Stimulated activated CD8-positive, alpha-beta memory T cell treated with anti-CD3 and anti-CD28 coated beads, Interleukin-12 subunit alpha, Interleukin-12 subunit beta, amount 100 ng/mL, for 4 hours (primary cell): ENCODE data around the gene THSD1.

ENCODE experiments used
- DNase-seq: peaks from one replicate; pipeline ENCODE4 v3.0.0-alpha.2; 2020; ENCODE audit warnings: low read depth

Gene THSD1, protein sequence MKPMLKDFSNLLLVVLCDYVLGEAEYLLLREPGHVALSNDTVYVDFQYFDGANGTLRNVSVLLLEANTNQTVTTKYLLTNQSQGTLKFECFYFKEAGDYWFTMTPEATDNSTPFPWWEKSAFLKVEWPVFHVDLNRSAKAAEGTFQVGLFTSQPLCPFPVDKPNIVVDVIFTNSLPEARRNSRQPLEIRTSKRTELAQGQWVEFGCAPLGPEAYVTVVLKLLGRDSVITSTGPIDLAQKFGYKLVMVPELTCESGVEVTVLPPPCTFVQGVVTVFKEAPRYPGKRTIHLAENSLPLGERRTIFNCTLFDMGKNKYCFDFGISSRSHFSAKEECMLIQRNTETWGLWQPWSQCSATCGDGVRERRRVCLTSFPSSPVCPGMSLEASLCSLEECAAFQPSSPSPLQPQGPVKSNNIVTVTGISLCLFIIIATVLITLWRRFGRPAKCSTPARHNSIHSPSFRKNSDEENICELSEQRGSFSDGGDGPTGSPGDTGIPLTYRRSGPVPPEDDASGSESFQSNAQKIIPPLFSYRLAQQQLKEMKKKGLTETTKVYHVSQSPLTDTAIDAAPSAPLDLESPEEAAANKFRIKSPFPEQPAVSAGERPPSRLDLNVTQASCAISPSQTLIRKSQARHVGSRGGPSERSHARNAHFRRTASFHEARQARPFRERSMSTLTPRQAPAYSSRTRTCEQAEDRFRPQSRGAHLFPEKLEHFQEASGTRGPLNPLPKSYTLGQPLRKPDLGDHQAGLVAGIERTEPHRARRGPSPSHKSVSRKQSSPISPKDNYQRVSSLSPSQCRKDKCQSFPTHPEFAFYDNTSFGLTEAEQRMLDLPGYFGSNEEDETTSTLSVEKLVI

GRCh38 chr13:52405767-52406494, at the start of gene THSD1:
THSD1 (minus strand) TSS chr13:52406172; CDS start chr13:52402600, 3,572 bp downstream.
- DNase-seq, result no peak

DNA sequence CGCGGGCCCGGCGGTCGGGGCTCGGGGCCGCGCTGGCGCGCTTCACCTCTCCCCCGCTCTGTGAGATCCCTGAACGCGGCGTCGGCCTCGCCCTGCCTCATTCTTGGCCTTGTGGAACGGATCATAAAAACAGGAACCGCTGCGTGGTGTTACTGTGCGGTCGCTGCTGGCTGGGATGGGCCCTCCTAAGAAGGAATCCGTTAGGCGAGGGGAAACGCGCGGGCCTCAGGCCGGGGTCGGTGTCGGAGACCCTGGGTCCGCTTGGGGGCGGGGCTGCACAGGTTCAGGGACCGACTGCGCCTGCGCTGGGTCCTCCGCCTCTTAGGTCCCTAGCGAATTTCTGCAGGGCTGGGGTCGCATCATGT, 49.7 kb upstream of the THSD1 start:
- DNase-seq, result peak; percentile 54

DNA sequence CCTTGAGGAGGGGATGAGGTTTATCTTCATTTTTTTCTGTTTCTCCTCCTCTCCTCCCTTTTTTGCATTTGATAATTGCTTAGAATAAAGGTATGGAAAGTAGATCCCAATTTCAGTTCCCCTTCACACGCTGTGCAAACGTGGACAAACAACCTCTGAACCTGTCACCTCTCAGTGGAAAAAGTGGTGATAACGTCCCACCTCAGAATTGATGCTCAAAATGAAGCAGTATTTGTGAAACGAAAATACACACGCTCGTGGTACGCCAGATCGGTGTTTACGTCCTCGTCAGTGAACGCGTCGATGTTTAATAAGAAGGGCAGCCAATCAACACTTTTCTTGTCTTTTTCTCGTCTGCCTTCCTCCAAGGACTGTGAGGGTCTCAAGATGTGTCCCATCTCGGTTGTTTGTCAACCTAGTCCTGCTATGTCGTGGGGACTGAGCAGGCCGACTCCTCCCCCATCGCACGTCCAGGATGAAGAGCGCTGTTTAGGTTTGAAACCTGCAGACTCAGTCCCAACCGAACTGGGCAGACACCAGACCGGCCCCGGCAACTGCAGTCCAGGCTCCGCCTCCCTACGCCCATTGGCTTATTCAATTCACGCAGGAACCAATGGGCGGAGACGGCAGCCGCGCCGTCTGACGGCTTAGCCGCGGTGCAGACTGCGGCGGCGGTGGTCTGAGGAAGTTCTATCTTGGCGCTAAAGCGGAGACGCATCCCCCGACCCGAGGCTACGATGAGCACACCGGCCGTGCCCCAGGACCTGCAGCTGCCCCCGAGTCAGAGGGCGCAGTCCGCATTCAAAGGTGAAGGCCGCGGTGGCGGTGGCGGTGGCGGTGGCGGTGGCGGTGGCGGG, 49.1 kb upstream of the THSD1 start, which contains the start of gene CKAP2:
CKAP2 (plus strand) TSS at position 659 of the 857 bp plus-strand sequence; CDS start at position 738, 79 bp downstream.
- DNase-seq, result peak; percentile 85

GRCh38 chr13:52454459-52454819, 48.5 kb upstream of the THSD1 start:
- no peak for DNase-seq

DNA sequence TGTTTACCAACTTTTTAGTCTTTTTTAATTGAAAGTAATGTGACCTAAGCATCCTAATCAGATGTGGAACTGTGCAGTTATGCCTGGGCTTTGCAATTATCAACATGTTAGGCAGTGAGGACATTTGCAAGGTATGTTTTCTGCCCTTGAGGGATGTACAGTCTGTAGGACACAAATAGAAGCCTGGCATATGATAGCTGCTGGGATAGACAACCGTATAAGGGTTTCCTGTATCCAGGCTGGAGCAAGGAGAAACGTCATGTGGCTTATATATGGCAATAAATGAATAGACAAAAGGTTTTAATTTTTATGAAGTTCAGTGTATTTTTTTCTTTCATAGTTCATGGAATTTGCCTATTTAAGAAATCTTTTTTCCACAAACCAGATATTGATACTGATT, 46.5 kb upstream of the THSD1 start:
- DNase-seq, result no peak

GRCh38 chr13:52451135-52451804, 45.3 kb upstream of the THSD1 start:
- no peak for DNase-seq

DNA sequence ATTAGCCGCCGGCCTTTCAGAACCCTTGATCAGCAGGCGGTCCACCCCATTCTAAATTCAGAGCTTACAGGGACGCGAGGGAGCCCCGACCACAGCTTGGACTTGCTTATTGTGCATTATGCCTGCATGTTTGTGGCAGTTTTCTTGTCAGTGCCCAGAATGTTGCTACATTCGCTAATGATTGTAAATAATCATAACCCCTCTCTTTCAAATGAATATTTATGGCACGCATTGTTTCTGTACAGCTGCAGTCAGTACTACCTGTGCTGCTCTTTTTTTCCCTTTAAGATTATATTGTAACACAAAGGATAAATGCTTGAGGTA, 44.8 kb upstream of the THSD1 start:
- no peak for DNase-seq

- peak; percentile 92 for DNase-seq
Measured at GRCh38 chr13:52450012-52450792, 44.2 kb upstream of the THSD1 start, which contains the start of gene VPS36. VPS36 (minus strand) TSS chr13:52450634; CDS start chr13:52450594, 40 bp downstream.

GRCh38 chr13:52449331-52450011, 43.5 kb upstream of the THSD1 start:
- no peak for DNase-seq

DNA sequence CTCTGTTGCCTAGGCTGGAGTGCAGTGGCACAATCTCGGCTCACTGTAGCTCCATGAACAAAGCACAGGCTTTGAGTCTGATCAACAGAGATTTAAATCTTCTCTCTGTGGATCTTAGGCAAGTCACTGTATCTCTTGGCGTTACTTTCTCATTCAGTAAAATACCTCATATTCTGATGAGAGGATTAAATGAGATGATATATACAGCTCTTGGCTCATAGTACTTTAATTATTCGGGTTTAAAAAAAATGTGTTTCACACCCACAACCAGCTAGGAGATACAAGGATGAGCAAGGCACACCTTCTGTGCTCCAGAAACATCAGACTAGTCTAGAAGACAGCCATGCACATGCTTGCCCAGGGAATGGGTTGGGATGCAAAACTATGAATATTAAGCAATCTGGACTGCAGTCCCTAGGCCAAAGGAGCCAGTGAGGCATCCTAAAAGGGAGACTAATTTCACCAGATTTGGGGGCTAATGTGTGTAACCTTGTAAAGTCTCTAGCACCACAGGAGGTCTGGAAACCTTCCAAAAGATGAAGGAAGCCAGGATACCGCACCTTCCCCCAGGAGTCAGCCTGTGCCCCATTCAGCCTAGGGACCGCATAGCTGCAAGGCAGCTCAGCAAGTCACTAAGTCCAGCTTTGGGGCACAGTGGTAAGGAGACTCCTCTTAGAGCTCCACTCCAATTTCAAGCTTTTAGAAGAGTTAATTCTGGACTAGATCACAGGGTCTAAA, 42.0 kb upstream of the THSD1 start:
- DNase-seq, result no peak

- no peak for DNase-seq
Measured at GRCh38 chr13:52447354-52447753, 41.4 kb upstream of the THSD1 start.

- no peak for DNase-seq
Measured at GRCh38 chr13:52446265-52446664, 40.3 kb upstream of the THSD1 start.

DNA sequence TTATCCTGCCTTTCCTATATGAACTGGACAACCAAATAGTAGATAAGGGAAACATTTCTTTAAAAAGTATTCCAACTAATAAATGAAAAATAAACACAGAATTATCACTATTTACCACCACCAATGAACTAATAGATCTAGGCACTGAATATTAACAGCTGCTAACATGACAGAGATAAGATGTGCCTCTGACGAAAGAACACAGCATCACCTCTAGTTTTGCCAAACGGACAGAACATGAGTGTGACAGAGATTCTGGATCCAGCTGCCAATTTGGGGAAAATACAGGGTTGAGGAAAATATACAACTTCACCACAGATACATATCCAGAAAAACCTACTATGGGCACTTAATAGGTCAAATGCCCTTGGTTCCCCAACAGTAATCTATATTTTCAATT, 26.5 kb upstream of the THSD1 start:
- DNase-seq, result no peak

GRCh38 chr13:52428295-52428694, 22.3 kb upstream of the THSD1 start:
- DNase-seq, result no peak

- DNase-seq, result no peak
Measured at GRCh38 chr13:52421216-52421615, 15.2 kb upstream of the THSD1 start.

- DNase-seq, result no peak
Measured at GRCh38 chr13:52419080-52419479, 13.1 kb upstream of the THSD1 start.

DNA sequence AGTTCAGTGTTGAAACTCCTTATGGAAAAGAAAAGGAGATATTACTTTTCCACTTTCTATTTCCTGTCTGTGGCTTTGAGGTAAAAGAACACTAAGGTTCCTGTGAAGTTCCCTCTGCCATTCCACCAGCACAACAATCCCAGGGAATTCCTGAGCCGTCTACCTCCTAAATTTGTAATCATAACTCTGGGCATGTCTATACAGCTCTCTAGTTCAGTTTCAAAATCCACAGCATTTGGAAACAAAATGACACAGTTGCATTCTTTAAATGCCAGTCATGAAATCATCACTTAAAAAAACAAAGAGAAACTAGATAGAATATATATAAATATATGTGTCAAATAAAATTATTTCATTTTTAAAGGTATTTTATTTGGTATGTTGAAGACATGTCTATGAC, 9.0 kb upstream of the THSD1 start:
- no peak for DNase-seq

DNA sequence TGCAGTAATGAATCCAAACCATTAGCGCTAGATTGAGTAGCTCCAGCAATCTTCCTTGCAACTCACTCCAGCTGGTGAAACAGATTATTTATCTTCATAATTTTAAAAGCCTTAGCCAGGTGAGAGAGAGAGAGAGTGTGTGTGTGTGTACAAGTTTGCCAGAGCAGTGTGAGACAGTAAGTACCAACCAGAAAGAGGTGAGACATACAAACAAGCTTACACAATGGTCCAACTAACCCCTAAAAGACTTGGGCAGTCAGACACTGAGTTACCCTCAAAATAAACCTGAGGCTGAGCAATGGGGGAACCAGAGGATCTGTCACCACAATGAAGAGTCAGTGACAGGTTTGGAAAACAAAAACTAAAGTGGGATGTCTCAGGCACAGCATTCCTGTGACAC, 8.1 kb upstream of the THSD1 start:
- DNase-seq, result no peak

- DNase-seq, result no peak
Measured at GRCh38 chr13:52412128-52412527, 6.2 kb upstream of the THSD1 start.
